ENCODE data around the gene GGCX. TPM values are rescaled to one million over a fixed set of nuclear protein-coding genes. Genes with fewer than 3 reads are reported as not detected.

GGCX gene
- total and polyA plus RNA-seq, 9 of the 15 experiments (the other 6 are each of a cell fraction or from before 2014, with no cell fraction given) = 14.4 to 47.1 (median 28.1) TPM

DNA sequence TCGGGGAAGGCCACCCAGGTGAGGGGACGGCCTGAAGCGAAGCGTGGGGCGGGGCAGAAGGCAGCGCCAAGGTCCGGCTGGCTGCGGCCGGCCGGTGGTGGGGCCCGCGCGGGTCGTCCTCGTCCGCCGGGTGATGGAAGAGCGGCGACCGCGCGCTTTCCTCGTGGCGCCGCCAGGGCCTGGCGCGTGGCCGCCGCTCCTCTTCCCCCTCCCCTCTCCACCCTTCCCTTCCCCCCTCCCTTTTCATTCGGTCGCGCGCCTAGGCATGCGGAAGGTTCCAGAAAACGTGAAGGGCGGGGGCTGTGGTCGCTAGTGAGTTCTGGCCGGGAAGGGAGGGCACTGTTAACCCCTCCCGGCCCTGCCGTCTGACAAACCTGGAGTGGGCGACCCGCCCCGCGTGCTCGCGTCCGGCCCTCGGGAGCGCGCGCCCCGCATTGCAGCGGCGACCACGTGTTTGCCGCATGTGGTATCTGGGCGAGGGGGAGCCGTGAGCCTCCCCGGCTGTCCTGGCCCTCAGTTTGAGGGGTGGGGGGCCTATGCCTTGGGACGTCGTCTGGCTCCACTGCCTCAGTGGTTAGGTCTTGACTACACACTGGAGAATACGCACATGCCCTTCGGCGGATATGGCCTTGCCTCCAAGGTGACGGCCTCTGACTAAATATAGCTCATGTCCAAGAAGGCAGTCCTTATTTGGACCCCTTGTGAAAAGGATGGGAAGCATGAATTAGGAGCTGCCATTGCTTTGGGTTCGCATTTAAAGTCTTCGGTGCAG, 21.7 kb downstream of the GGCX start (continued):
- TF ChIP-seq ARID3A (IDR thresholded peaks at IDR 0.05; ENCODE audit: borderline replicate concordance, low read depth, low read length) = no peak
- TF ChIP-seq PCBP2 (IDR thresholded peaks at IDR 0.05; ENCODE audit: low read depth, low read length, poor library complexity, severe bottlenecking) = peak; percentile 99
- TF ChIP-seq FIP1L1 (IDR thresholded peaks at IDR 0.05; ENCODE audit: low read depth, low read length, poor library complexity, severe bottlenecking) = peak; percentile 99
- TF ChIP-seq, protein P1, sequence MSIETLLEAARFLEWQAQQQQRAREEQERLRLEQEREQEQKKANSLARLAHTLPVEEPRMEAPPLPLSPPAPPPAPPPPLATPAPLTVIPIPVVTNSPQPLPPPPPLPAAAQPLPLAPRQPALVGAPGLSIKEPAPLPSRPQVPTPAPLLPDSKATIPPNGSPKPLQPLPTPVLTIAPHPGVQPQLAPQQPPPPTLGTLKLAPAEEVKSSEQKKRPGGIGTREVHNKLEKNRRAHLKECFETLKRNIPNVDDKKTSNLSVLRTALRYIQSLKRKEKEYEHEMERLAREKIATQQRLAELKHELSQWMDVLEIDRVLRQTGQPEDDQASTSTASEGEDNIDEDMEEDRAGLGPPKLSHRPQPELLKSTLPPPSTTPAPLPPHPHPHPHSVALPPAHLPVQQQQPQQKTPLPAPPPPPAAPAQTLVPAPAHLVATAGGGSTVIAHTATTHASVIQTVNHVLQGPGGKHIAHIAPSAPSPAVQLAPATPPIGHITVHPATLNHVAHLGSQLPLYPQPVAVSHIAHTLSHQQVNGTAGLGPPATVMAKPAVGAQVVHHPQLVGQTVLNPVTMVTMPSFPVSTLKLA (conservative IDR thresholded peaks at IDR 0.05) = peak; percentile 99
- peak; percentile 64; the same call in 1 of the 2 replicates for TF ChIP-seq FOXP1 (CRISPR knock-in tag; IDR thresholded peaks at IDR 0.05)
- TF ChIP-seq TRIM24 (IDR thresholded peaks at IDR 0.05) = no peak
- 0 out of 2 replicates have a peak, but pooled peaks have one; percentile 66 for TF ChIP-seq ZBTB26 (CRISPR knock-in tag; IDR thresholded peaks at IDR 0.05)
- peak in 1 of 2 experiments; percentile 75; a peak in 2 of 4 replicates for TF ChIP-seq TBL1XR1 (IDR thresholded peaks at IDR 0.05; ENCODE audit: low read length in 2 of 2)
- TF ChIP-seq, protein P2, sequence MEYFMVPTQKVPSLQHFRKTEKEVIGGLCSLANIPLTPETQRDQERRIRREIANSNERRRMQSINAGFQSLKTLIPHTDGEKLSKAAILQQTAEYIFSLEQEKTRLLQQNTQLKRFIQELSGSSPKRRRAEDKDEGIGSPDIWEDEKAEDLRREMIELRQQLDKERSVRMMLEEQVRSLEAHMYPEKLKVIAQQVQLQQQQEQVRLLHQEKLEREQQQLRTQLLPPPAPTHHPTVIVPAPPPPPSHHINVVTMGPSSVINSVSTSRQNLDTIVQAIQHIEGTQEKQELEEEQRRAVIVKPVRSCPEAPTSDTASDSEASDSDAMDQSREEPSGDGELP (CRISPR knock-in tag; IDR thresholded peaks at IDR 0.05; ENCODE audit: borderline replicate concordance) = peak; percentile 23; the same call in 1 of the 2 replicates
- peak; percentile 74 for TF ChIP-seq FUS (optimal IDR thresholded peaks at IDR 0.05; ENCODE audit: low read depth, low read length)
- TF ChIP-seq MXI1 (IDR thresholded peaks at IDR 0.05; ENCODE audit: low read depth, low read length) = peak; percentile 73; the same call in 1 of the 2 replicates
- peak; percentile 86 for TF ChIP-seq FOXK1 (CRISPR knock-in tag; IDR thresholded peaks at IDR 0.05; ENCODE audit: borderline replicate concordance)
- TF ChIP-seq ATF1 (CRISPR knock-in tag; IDR thresholded peaks at IDR 0.05) = no peak
- TF ChIP-seq ATF1 (tag; IDR thresholded peaks at IDR 0.05) = 0 out of 2 replicates have a peak, but pooled peaks have one; percentile 16
- TF ChIP-seq ATF4 (CRISPR knock-in tag; IDR thresholded peaks at IDR 0.05) = peak; percentile 12; the same call in 1 of the 2 replicates
- TF ChIP-seq RAD21 (CRISPR knock-in tag; conservative IDR thresholded peaks at IDR 0.05 in 1 of 2, IDR thresholded peaks at IDR 0.05 in 1 of 2) = no peak
- TF ChIP-seq ARID1B (IDR thresholded peaks at IDR 0.05) = 0 out of 2 replicates have a peak, but pooled peaks have one; percentile 17
- peak; percentile 62 for TF ChIP-seq U2AF1 (optimal IDR thresholded peaks at IDR 0.05; ENCODE audit: low read depth, low read length)
- peak; percentile 97 for TF ChIP-seq MYC (IDR thresholded peaks at IDR 0.05; ENCODE audit: low read depth, low read length)
- peak; percentile 97 for TF ChIP-seq MYC (CRISPR knock-in tag; IDR thresholded peaks at IDR 0.05; ENCODE audit: borderline replicate concordance, low read depth)

Measured in K562 (cell line).